HepG2 (cell line): ENCODE measurements around the gene USP10. TPM values are rescaled to one million over a fixed set of nuclear protein-coding genes. Genes with fewer than 3 reads are reported as not detected.

Experiments
- AKAP8 ChIP-seq: sonication (generic); formaldehyde crosslinking; IDR thresholded peaks from 2 replicates; pipeline ENCODE4 v1.5.1; 2020; ENCODE audit warnings: mild to moderate bottlenecking, missing genetic modification reagents
- ATAD3A ChIP-seq: sonication (generic); formaldehyde crosslinking; IDR thresholded peaks from 2 replicates; pipeline ENCODE4 v1.4.0; 2020; ENCODE audit warnings: missing genetic modification reagents
- ATF4 ChIP-seq, 2 experiments: fragments of 450-650 bp in 1 of 2; sonication (generic) in 1 of 2; formaldehyde crosslinking; IDR thresholded peaks; 2 replicates each; pipeline versions ENCODE4 v1.5.0 to v1.8.0; 2020 to 2022; ENCODE audit warnings: mild to moderate bottlenecking in 1 of 2, missing genetic modification reagents in 1 of 2
- ATF6 ChIP-seq: sonication (generic); formaldehyde crosslinking; conservative IDR thresholded peaks from 2 replicates; pipeline ENCODE4 v1.4.0; 2020; ENCODE audit warnings: missing genetic modification reagents
- CCDC6 ChIP-seq: sonication (generic); formaldehyde crosslinking; IDR thresholded peaks from 2 replicates; pipeline ENCODE4 v1.8.1; 2022; ENCODE audit warnings: mild to moderate bottlenecking, missing genetic modification reagents, moderate library complexity
- ISX ChIP-seq: sonication (generic); formaldehyde crosslinking; conservative IDR thresholded peaks from 2 replicates; pipeline ENCODE4 v1.5.0; 2020; ENCODE audit warnings: missing genetic modification reagents
- SNAI1 ChIP-seq: sonication (generic); formaldehyde crosslinking; IDR thresholded peaks from 2 replicates; pipeline ENCODE4 v1.5.0; 2020; ENCODE audit warnings: mild to moderate bottlenecking, missing genetic modification reagents, borderline replicate concordance
- SOX5 ChIP-seq: IDR thresholded peaks from 2 replicates; pipeline ENCODE4 v1.6.1; 2016; ENCODE audit warnings: borderline replicate concordance
- SP140L ChIP-seq: sonication (generic); formaldehyde crosslinking; IDR thresholded peaks from 2 replicates; pipeline ENCODE4 v1.4.0; 2020; ENCODE audit warnings: missing genetic modification reagents, borderline replicate concordance
- ZMAT3 ChIP-seq: sonication (generic); formaldehyde crosslinking; conservative IDR thresholded peaks from 2 replicates; pipeline ENCODE4 v1.7.0; 2021; ENCODE audit warnings: missing genetic modification reagents
- ZNF746 ChIP-seq: sonication (generic); formaldehyde crosslinking; IDR thresholded peaks from 2 replicates; pipeline ENCODE4 v1.8.0; 2022; ENCODE audit warnings: mild to moderate bottlenecking, missing genetic modification reagents
- ZNF747 ChIP-seq: sonication (generic); formaldehyde crosslinking; IDR thresholded peaks from 2 replicates; pipeline ENCODE4 v1.8.1; 2023; ENCODE audit warnings: missing genetic modification reagents, mild to moderate bottlenecking, borderline replicate concordance
- ZSCAN9 ChIP-seq: IDR thresholded peaks from 2 replicates; pipeline ENCODE4 v1.6.1; 2016; ENCODE audit warnings: borderline replicate concordance
- polyA plus RNA-seq, 8 experiments: library from polyadenylated mRNA; depleted of rRNA in 3 of 8; stranded (reverse) in 7 of 8; unstranded in 1 of 8; fragments of >200 nt; fragmentation: Illumina TruSeq in 4 of 8; extraction: Trizol in 4 of 8; gene quantifications; 2 replicates each; pipeline versions ENCODE4 v1.2.1 to v1.2.3, GENCODE V29; 2011 to 2016; ENCODE audit warnings: low read depth in 4 of 8, missing spikeins in 1 of 8, mixed read lengths in 1 of 8; ENCODE audit not compliant: insufficient read depth in 1 of 8
- total RNA-seq, 5 experiments: library from RNA; depleted of rRNA; stranded (reverse); fragments of >200 nt; fragmentation: Illumina TruSeq; extraction: Trizol; gene quantifications; 2 replicates each; pipeline ENCODE4 v1.2.3, GENCODE V29; 2016; ENCODE audit warnings: low read depth in 1 of 5
- TF ChIP-seq, protein P1 (sequence below): sonication (generic); formaldehyde crosslinking; IDR thresholded peaks from 2 replicates; pipeline ENCODE4 v1.5.1; 2020; ENCODE audit warnings: mild to moderate bottlenecking, moderate library complexity, missing genetic modification reagents
- TF ChIP-seq, protein P2 (sequence below): sonication (generic); formaldehyde crosslinking; IDR thresholded peaks from 2 replicates; pipeline ENCODE4 v1.9.0; 2022; ENCODE audit warnings: low read depth, missing genetic modification reagents
- TF ChIP-seq, protein P3 (sequence below): sonication (generic); formaldehyde crosslinking; IDR thresholded peaks from 2 replicates; pipeline ENCODE4 v1.4.0; 2020; ENCODE audit warnings: missing genetic modification reagents, borderline replicate concordance
- TF ChIP-seq, protein P4 (sequence below): sonication (generic); formaldehyde crosslinking; IDR thresholded peaks from 2 replicates; pipeline ENCODE4 v1.4.0; 2020; ENCODE audit warnings: mild to moderate bottlenecking, low read depth, missing genetic modification reagents

USP10 gene
- total and polyA plus RNA-seq, 2 of the 13 experiments (the other 11 are each of a cell fraction or from before 2014, with no cell fraction given), result 79.1 to 122 TPM

DNA sequence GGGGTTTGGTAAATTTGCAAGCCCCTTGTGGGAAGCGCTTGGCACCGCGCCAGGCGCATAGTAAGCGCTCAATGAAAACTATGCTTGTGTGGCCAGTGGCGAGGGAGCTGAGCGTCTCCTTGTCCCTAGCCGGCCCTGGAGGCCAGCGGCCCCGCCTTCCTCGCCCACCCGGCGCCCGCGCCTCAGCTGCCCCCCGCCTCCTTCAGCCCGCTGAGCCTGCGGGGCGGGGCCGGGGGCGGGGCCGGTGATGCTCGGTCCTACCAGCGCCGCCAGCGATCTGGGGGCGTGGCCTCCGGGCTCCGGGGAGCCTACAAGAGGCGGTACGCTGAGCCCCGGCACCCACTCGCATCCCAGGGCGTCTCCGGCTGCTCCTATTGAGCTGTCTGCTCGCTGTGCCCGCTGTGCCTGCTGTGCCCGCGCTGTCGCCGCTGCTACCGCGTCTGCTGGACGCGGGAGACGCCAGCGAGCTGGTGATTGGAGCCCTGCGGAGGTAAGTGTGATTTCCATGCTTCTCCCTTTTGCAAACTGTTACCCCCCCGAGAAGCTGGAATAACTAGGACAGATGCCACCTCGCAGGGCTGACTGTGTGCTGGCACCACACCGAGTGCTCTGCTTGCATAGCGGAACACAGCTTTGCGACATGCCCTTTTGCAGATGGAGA lies 120.0 kb downstream of the USP10 start, which contains the start of gene CRISPLD2 (continued):
- TF ChIP-seq, protein P1, sequence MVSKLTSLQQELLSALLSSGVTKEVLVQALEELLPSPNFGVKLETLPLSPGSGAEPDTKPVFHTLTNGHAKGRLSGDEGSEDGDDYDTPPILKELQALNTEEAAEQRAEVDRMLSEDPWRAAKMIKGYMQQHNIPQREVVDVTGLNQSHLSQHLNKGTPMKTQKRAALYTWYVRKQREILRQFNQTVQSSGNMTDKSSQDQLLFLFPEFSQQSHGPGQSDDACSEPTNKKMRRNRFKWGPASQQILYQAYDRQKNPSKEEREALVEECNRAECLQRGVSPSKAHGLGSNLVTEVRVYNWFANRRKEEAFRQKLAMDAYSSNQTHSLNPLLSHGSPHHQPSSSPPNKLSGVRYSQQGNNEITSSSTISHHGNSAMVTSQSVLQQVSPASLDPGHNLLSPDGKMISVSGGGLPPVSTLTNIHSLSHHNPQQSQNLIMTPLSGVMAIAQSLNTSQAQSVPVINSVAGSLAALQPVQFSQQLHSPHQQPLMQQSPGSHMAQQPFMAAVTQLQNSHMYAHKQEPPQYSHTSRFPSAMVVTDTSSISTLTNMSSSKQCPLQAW (CRISPR knock-in tag), result no peak
- no peak for TF ChIP-seq AKAP8 (CRISPR knock-in tag)
- TF ChIP-seq SOX5, result no peak
- no peak for TF ChIP-seq ZSCAN9 (CRISPR knock-in tag)
- TF ChIP-seq, protein P2, sequence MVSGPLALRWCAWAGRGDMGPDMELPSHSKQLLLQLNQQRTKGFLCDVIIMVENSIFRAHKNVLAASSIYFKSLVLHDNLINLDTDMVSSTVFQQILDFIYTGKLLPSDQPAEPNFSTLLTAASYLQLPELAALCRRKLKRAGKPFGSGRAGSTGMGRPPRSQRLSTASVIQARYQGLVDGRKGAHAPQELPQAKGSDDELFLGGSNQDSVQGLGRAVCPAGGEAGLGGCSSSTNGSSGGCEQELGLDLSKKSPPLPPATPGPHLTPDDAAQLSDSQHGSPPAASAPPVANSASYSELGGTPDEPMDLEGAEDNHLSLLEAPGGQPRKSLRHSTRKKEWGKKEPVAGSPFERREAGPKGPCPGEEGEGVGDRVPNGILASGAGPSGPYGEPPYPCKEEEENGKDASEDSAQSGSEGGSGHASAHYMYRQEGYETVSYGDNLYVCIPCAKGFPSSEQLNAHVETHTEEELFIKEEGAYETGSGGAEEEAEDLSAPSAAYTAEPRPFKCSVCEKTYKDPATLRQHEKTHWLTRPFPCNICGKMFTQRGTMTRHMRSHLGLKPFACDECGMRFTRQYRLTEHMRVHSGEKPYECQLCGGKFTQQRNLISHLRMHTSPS (CRISPR knock-in tag), result peak; percentile 13; the same call in 1 of the 2 replicates
- TF ChIP-seq, protein P3, sequence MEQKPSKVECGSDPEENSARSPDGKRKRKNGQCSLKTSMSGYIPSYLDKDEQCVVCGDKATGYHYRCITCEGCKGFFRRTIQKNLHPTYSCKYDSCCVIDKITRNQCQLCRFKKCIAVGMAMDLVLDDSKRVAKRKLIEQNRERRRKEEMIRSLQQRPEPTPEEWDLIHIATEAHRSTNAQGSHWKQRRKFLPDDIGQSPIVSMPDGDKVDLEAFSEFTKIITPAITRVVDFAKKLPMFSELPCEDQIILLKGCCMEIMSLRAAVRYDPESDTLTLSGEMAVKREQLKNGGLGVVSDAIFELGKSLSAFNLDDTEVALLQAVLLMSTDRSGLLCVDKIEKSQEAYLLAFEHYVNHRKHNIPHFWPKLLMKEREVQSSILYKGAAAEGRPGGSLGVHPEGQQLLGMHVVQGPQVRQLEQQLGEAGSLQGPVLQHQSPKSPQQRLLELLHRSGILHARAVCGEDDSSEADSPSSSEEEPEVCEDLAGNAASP (CRISPR knock-in tag), result 0 out of 2 replicates have a peak, but pooled peaks have one; percentile 26
- no peak for TF ChIP-seq ATF6 (CRISPR knock-in tag)
- TF ChIP-seq ZNF747 (CRISPR knock-in tag), result peak; percentile 47; the same call in 1 of the 2 replicates
- TF ChIP-seq ATF4 (CRISPR knock-in tag; IDR thresholded peaks at IDR 0.05), result no peak
- no peak for TF ChIP-seq SP140L
- TF ChIP-seq ZMAT3 (CRISPR knock-in tag), result no peak
- TF ChIP-seq, protein P4, sequence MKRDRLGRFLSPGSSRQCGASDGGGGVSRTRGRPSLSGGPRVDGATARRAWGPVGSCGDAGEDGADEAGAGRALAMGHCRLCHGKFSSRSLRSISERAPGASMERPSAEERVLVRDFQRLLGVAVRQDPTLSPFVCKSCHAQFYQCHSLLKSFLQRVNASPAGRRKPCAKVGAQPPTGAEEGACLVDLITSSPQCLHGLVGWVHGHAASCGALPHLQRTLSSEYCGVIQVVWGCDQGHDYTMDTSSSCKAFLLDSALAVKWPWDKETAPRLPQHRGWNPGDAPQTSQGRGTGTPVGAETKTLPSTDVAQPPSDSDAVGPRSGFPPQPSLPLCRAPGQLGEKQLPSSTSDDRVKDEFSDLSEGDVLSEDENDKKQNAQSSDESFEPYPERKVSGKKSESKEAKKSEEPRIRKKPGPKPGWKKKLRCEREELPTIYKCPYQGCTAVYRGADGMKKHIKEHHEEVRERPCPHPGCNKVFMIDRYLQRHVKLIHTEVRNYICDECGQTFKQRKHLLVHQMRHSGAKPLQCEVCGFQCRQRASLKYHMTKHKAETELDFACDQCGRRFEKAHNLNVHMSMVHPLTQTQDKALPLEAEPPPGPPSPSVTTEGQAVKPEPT, result no peak; the same call in 1 of the 2 replicates
- no peak for TF ChIP-seq ZNF746 (CRISPR knock-in tag)
- no peak for TF ChIP-seq ISX
- TF ChIP-seq SNAI1, result no peak
- peak; percentile 37; the same call in 1 of the 2 replicates for TF ChIP-seq CCDC6 (CRISPR knock-in tag)
- TF ChIP-seq ATAD3A (CRISPR knock-in tag), result no peak
